Measurements from ENCODE around the gene KCNJ1. TPM values are rescaled to one million over a fixed set of nuclear protein-coding genes. Genes with fewer than 3 reads are reported as not detected.

The KCNJ1 gene
- total RNA-seq (2022; extraction: Qiagen RNA extraction; ENCODE audit: low read depth), result not detected in 5 replicates

DNA sequence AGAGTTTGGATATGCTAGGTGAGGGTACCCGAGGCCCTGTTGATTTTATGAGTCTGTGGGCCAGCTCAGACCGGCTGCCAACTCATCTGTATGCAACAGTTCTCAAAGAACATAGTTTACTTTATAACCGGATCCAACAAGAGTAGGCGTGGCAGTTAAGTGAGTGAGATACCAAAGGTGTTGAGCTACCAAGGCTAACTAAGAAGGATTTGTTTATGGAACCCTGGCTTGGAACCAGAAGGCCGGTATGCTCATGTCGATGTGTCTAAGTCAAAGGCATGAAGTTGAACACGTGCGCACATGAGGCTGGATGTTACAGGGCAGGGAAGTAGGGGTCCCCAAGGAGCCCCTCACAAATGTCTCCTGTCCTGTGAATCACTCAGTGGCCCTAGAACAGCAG lies at the start of gene KCNJ1:
Gene KCNJ1, minus strand, starts transcription at position 20 of the 400 bp plus-strand sequence. CDS start 27,053 bp downstream, outside the sequence.

DNA sequence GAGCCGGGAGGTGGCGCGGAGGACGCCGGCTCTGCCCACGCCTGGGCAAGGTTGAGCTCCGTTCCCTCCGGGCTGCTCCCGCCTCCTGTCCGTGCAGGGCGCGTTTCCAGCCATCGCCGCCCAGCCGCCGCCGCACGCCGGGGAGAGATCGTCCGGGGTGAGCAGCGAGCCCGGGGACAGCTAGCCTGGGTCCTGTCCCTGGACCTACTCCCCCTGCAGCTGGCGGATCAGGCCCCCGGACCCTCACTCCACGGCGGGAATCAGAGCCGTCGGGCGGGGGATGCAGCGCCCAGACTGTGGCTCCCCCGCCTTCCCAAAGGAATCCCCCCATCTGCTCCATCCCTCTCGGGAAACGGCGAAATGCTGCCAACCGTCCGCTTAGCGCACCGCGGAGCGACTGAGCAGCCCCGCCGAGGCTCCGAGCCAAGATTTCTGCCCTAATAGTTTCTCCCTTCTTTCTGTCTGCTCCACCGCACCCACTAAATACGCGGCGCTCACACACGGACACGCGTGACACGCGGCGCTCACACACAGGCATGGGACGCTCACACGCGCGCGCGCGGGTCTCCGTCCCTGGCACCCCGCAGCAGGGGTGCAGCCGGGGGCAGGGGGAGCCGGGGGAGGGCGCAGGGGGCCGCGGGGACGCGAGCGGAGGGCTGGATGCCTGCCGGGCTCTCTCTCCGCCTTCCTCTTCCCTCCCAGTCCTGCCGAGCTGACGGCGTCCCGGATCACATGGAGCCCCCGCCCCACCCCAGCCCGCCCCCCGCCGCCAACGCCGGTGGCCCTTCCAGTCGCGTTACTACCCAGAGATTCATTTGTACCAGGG lies 23.7 kb upstream of the KCNJ1 start, which contains the start of gene KCNJ5:
Gene KCNJ5, plus strand, starts transcription at position 814 of the 826 bp plus-strand sequence. CDS start 19,918 bp downstream, outside the sequence.

Other genes starting within 250 kb of the KCNJ1 start
- gene FLI1, start 173.2 kb downstream of the KCNJ1 start, total RNA-seq (2022; extraction: Qiagen RNA extraction; ENCODE audit: low read depth), result 0.18 to 0.37 TPM (median 0.28 TPM) in 5 replicates
- gene KCNJ5, start 24.1 kb upstream of the KCNJ1 start, total RNA-seq (2022; extraction: Qiagen RNA extraction; ENCODE audit: low read depth), result 0.06 to 0.14 TPM (median 0.07 TPM) in 4 of 5 replicates, not detected in the other
- gene TP53AIP1, start 75.6 kb upstream of the KCNJ1 start, total RNA-seq (2022; extraction: Qiagen RNA extraction; ENCODE audit: low read depth), result 0.06 TPM in 1 of 5 replicates, not detected in the others

Measured in A549 treated with DMSO at 1 μM for 4 hours (cell line).